SIG-M5 treated with dmso at 0.1 percent for 504 hours (cell line): ENCODE results near the gene POLR3A.
"Not testable (repeated sequence)": the region's sequence is repeated elsewhere in the genome, so short reads cannot be mapped to it uniquely, and the experiment has no call there.

Experiments used
- DNase-seq: peaks from one replicate; lab custom pipeline; 2025; ENCODE audit not compliant: unreplicated experiment; lab: John Stamatoyannopoulos, UW

The POLR3A gene

GRCh38 chr10:78025685-78026364, 3.5 kb downstream of the POLR3A start:
- no peak for DNase-seq

GRCh38 chr10:78023741-78024140, 5.6 kb downstream of the POLR3A start:
- DNase-seq = no peak

- DNase-seq = no peak
Observed at GRCh38 chr10:78021201-78021600, 8.1 kb downstream of the POLR3A start.

- DNase-seq = no peak
Observed at GRCh38 chr10:78019264-78019663, 10.1 kb downstream of the POLR3A start.

GRCh38 chr10:78017856-78018255, 11.5 kb downstream of the POLR3A start:
- no peak for DNase-seq

- DNase-seq = no peak
Observed at GRCh38 chr10:78015546-78015945, 13.8 kb downstream of the POLR3A start.

GRCh38 chr10:78013564-78013963, 15.8 kb downstream of the POLR3A start:
- DNase-seq = no peak

- no peak for DNase-seq
Observed at GRCh38 chr10:78011065-78011464, 18.2 kb downstream of the POLR3A start.

GRCh38 chr10:78010278-78010677, 19.0 kb downstream of the POLR3A start:
- DNase-seq = no peak

GRCh38 chr10:78009662-78010061, 19.7 kb downstream of the POLR3A start:
- DNase-seq = no peak

- DNase-seq = no peak
Observed at GRCh38 chr10:78007172-78007571, 22.1 kb downstream of the POLR3A start.

- DNase-seq = no peak
Observed at GRCh38 chr10:78004215-78005026, 24.9 kb downstream of the POLR3A start.

- DNase-seq = no peak
Observed at GRCh38 chr10:78002541-78003288, 26.6 kb downstream of the POLR3A start.

GRCh38 chr10:78000956-78001472, 28.3 kb downstream of the POLR3A start:
- no peak for DNase-seq

GRCh38 chr10:78000206-78000605, 29.1 kb downstream of the POLR3A start:
- no peak for DNase-seq

- not testable (repeated sequence) for DNase-seq
Observed at GRCh38 chr10:77998780-77999179, 30.5 kb downstream of the POLR3A start.

GRCh38 chr10:77993620-77994019, 35.7 kb downstream of the POLR3A start:
- no peak for DNase-seq

GRCh38 chr10:77989081-77989724, 40.1 kb downstream of the POLR3A start:
- no peak for DNase-seq

GRCh38 chr10:77987671-77988255, 41.6 kb downstream of the POLR3A start:
- no peak for DNase-seq

- no peak for DNase-seq
Observed at GRCh38 chr10:77984986-77985385, 44.3 kb downstream of the POLR3A start.
